HG03565 (cell line): ENCODE results near the gene TRMT1.

ENCODE experiments used
- ATAC-seq: cut with Tn5 transposase; IDR thresholded peaks from one replicate; pipeline ENCODE4 v1.9.1; 2021; ENCODE audit warnings: mild to moderate bottlenecking, moderate library complexity; ENCODE audit not compliant: unreplicated experiment

The TRMT1 gene

GRCh38 chr19:13092606-13093235 lies 23.8 kb downstream of the TRMT1 start:
- ATAC-seq: no peak

- ATAC-seq: no peak
Observed at GRCh38 chr19:13092158-13092543, 24.4 kb downstream of the TRMT1 start.

DNA sequence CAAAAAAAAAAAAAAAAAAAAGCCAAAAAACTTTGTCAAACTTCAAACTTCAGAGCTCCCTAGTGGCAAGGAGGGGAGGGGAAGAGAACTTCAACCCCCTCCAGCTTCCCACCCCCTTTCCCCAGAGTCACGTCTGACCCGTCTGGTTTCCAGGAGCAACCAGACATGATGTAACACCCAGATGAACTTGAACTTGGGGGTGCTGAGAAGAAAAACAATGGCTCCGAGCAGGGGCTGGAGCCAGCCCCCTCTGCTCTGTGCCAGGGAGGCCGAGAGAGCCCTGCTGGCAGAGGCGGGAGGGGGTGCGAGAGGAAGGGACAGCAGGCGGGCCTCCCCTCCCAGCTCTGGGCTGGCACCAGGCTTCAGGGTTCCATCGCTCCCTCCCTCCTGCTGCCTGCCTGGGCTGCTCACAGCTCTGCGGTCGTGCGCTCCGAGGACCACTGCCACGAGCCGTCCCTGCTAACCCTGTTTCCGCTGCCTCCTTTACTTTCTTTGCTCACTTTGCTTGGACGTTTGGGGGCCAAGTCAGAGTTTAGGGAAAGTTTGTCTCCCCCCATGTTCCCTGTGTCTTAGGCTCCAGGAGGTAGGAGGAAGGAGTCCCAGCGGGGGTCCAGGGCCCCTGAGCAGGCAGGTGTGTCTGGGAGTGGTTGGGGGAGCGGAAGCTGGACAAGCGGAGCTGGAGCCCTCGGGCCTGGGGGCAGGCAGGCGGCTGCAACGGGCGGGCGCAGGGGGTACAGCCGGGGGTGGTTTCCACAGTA lies 25.0 kb downstream of the TRMT1 start:
- no peak for ATAC-seq

DNA sequence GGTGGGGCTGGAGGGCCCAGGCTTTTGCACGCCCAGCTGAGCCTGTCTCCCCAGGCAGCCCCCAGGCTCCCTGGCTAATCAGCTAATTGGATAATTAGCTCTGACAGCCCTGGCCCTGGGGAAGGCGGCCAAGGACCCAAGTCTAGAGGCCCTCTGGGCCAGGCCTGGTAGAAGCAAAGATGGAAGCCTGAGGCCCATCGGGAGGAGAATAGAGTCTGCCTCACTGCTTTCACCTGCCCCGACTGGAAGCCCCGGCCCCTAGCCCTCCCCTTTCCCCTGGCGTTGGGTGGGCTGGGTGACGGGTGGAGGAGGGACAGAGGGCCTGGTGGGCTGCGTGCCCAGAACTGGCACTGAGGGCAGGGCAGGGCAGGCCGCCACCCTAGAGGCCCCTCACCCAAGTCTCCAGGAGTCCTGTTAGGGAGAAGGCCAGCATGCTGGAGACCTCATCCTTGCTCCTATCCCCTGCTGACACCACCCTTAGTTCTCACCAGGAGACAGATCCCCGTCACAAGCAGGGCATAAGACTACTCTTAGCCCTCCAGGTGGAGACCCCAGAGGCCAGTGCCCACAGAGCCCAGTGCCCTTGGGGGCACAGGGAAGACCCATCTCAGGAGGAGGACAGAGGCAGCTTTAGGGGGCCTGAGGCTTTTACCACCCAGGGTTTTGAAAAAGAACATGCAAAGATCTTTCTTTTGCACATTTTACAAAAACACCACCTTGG lies 25.9 kb downstream of the TRMT1 start:
- ATAC-seq: no peak

GRCh38 chr19:13089857-13090507 lies 26.6 kb downstream of the TRMT1 start:
- no peak for ATAC-seq

DNA sequence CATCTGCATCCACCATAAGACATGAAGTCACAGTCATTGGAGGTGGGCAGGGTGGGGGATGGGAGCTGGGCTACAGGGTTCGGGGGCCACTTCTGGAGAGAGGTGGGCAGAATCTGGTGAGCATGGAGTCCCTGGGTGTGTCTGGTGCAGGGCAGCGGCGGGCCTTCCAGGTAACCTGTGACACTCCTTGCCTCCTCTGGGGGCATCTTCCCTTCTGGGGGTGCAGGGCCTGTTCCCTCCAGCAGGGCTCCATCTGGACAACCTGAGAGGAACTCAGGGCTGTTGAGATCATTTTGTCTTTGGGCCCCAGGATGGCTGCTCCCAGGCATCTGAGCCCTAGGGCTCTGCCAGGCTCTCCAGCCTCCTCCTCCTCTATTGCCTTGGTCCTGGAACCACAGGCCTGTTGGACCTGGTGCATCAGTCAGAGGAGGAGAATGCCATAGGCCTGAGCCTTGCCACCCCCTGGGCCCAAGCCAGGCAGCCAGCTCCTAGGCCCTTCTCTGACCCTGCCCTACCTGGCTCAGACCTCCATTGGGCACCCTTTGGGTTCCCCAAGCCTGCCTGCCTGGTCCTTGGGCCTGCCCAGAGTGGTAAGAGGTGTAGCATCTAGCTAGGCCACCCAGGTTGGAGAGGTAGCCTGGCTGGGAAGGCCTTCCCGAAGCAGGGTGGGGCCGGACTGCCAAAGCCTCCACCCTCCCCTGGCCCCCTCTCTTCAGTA lies 27.2 kb downstream of the TRMT1 start:
- ATAC-seq: no peak

- ATAC-seq: no peak
Observed at GRCh38 chr19:13087795-13088537, 28.6 kb downstream of the TRMT1 start.

DNA sequence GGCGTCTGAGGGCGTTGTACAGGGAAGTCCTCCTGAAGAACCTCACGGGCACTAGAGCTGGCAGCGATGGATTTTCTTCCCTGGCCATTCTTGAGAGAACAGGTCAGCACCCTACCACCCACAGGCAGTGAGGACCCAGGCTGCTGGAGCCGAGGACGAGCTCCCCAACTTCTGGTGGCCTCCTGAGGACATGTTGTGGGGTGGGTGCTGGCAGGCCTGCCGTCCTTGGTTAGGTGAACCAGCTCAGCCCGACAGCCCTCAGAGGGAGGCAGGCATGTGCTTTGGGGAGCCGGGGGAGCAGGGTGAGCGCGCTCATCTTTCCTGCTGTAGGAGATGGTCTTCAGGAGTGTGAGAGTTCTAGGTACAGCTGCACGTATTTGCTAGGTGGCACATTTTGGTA lies 29.2 kb downstream of the TRMT1 start:
- ATAC-seq: no peak

- no peak for ATAC-seq
Observed at GRCh38 chr19:13086341-13086740, 30.2 kb downstream of the TRMT1 start.

- no peak for ATAC-seq
Observed at GRCh38 chr19:13085666-13086065, 30.9 kb downstream of the TRMT1 start.

DNA sequence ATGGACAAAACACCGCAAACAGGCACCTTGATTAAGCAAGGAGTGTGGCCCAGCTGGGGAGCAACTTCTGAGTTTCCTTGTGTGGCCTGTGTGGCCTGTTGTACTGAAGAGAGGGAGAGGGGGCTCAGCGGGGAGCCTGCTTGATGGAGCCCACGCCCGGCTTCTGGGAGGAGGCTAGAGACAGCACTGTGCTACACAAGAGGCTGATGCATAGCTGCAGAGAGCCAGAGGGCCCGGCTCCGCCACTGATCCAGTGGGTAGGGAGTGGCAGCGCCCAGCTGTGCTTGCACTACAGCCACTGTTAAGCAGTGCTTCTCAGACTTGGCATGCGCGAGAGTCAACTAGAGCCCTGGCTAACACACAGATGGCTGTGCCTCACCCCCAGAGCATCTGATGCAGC lies 32.9 kb downstream of the TRMT1 start:
- no peak for ATAC-seq

DNA sequence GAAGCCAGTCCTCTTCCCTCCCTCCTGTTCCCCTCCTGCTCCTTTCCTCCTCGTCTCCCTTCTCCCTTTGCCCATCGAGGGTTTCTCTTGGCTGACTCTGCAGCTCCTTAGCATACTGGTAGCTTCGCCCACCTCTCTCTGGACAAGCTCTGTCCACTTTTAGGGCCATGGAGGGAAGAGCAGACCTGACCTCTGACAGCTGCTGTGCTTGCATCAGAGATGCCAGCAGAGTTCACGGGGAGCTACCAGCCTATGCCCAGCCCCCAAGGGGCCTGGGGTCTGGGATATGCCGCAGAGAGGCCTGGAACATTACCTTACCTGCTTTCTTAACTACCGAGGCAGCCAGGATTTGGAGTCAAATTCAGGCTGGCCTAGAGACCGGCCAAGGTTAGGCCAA lies 33.5 kb downstream of the TRMT1 start:
- no peak for ATAC-seq

DNA sequence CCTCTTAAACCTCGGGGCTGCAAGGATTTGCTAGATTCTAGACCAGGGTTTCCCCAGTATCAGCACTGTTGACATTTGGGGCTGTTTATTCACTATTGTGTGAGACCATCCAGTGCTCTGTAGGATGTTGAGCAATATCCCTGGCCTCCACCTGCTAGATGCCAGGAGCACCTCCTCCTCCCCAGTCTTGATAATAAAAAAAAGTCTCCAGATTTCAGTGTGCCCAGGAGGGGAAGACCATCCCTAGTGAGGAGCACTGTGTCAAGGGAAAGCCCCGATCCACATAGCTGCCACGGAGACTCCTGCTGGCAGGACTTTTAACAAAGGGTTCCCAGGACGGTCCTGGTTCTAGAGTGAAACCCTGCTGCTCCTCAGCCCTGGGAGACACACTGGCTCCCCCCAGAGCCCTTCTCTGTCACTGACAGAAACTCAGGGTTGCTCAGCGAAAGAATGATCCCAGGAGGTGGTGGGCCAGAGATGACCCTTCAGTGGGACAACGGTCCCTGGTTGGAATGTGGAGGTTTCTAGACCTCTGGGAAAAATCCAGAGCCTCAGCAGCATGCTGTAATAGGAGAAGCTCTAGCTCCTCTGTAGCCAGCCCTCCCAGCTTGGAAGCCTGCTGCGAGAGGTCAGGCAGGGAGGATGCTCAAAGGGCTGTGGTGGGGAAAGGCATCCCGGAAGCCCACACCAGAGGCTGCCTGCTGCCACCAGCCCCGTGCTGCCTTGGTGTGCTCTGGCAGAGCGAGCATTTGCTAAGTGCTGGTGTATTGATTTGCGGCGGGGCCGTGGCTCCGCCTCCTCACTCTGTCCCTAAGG lies 34.1 kb downstream of the TRMT1 start:
- ATAC-seq: no peak

DNA sequence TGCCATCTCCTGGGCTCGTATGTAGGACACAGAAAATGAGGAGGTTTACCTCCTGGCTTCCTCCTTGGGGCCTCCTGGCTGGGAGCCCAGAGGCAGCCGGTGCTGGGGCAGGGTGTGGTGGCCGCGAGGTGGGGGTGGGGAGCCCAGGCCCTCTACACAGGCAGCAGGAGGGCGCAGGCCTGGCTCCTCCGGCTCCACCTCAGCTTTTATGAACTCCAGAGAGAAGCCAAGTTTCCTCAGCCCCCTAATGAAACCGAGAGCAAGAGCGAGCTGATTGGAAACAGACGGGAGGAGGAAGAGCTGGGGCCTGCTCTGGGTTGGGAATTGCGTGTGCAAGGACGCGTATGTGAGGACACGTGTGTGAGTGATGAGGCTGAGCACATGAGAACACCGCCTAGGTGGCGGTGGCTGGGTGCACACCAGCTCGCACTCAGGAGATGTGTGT lies 37.0 kb downstream of the TRMT1 start:
- no peak for ATAC-seq

GRCh38 chr19:13078897-13079541 lies 37.5 kb downstream of the TRMT1 start:
- no peak for ATAC-seq

DNA sequence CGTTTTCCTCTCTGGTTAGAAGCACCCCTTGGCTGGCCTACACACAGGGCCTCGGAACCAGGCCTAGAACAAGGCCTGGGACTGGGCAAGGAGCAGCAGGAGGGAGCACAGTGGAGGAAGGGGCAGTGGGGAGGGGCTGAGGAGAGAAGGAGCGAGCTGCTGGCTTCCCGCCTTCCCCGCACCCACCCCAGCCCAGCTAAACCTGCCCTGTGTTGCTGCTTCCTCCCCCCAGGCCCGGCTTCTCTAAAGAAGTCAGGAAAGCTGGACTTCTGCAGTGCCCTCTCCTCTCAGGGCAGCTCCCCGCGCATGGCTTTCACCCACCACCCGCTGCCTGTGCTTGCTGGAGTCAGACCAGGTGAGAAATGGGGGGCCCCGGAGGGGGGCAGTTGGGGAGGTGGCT lies 38.2 kb downstream of the TRMT1 start:
- ATAC-seq: no peak

DNA sequence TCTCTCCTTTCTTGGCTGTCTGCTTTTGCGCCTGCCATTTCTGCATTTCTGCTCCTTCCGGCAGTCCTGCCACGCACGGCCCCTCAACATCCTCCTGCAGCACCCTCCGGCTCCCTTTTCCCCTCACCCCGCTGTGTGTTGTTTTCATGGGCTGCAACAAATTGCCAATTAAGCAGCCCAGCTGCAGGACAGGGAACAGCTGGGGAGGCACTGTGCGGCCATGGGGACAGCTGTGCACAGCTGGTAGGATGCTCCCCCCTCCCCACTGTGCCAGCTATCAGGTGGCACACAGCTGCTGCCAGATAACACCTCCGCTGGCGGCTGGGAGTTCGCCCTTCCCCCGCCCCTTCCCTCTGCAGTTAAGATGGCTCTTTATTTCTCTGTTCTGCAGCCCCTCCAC lies 39.3 kb downstream of the TRMT1 start:
- no peak for ATAC-seq

DNA sequence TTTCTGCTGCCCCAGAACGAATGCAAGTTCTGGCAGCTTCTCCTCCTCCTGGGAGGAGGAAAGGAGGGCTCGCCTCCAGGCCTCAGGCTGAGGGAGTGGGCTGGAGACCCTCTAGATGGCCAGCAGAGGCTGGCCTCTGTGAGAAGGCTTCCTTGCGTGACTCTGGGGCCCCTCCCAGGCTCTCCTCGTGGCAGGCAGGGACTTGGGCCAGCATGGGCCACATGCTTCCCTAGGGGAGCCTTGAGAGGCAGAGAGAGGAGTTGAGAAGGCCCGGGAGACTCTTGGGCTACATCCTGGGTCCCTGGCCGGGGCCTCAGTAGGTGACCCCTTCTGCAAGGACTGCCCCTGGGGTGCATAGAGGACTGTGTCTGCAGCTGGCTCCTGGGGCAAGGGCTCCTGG lies 39.8 kb downstream of the TRMT1 start:
- no peak for ATAC-seq

DNA sequence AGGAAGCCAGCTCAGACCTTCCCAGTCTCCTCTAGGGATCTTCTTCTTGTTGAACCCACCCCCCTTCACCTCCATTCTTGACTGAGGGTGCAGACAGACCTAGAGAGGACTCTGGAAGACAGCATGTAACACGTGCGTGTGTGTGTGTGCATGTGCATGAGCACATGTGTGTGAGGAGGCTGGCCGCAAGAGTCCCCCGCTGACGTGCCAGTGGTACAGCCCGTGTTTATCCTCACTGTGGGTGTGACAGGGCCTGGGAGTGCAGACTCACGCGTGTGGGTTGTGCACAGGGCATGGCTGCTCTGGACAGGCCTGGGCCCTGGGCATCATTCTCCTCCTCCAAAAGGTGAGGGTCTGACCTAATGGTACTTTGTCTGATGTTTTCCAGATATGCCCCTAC lies 40.2 kb downstream of the TRMT1 start:
- ATAC-seq: no peak
